ENCODE measurements around the gene OR56A5. TPM values are rescaled to one million over a fixed set of nuclear protein-coding genes. Genes with fewer than 3 reads are reported as not detected.

Gene OR56A5
- total RNA-seq, 1 experiment from 2014 or later: not detected

- no peak for TF ChIP-seq CTCF (conservative IDR thresholded peaks at IDR 0.05)
- no peak overlapping the region for H4K8ac ChIP-seq (replicated peaks; ENCODE audit: insufficient read length, low read depth, low read length)
- no peak overlapping the region for H4K5ac ChIP-seq (ENCODE audit: insufficient read length, low read depth, low read length)
- no peak overlapping the region for H3K4me2 ChIP-seq (ENCODE audit: insufficient read depth, insufficient read length, low read length)
- no peak overlapping the region for H2BK20ac ChIP-seq (ENCODE audit: low read depth, low read length, poor library complexity, severe bottlenecking)
- no peak overlapping the region for H2AK5ac ChIP-seq (ENCODE audit: insufficient read length, low read length)
- H3K23me2 ChIP-seq (ENCODE audit: insufficient read length, low read depth, low read length, poor library complexity, severe bottlenecking): peaks cover 2% of the 10 kb centered on the region
- H2BK120ac ChIP-seq (ENCODE audit: low read depth, low read length, poor library complexity, severe bottlenecking): no peak overlapping the region
- no peak for DNase-seq
- no peaks in the 10 kb centered on the region for H3K27me3 ChIP-seq (ENCODE audit: insufficient read depth, low read length)
- no peaks in the 10 kb centered on the region for H3K4me1 Mint-ChIP-seq
- H4K20me1 ChIP-seq (ENCODE audit: control insufficient read depth, insufficient read depth, insufficient read length): no peaks in the 10 kb centered on the region
- H2BK12ac ChIP-seq (ENCODE audit: insufficient read length, low read depth, low read length): no peak overlapping the region
- H2AFZ ChIP-seq (ENCODE audit: low read length): no peak overlapping the region
- H3K56ac ChIP-seq (ENCODE audit: insufficient read length, low read depth, low read length): no peak overlapping the region
- no peak overlapping the region for H2BK15ac ChIP-seq (ENCODE audit: low read depth, low read length)
- H3K14ac ChIP-seq (ENCODE audit: insufficient read depth, low read length): no peak overlapping the region; the same call in 1 of the 2 replicates
- no peaks in the 10 kb centered on the region for H3K79me2 ChIP-seq (ENCODE audit: insufficient read depth, low read length)
- H3K9ac ChIP-seq (ENCODE audit: extremely low read depth, insufficient read length, low read length): no peak overlapping the region
- no peak overlapping the region for H3K4ac ChIP-seq (ENCODE audit: low read depth, low read length)
- no peak overlapping the region for H2BK5ac ChIP-seq (ENCODE audit: insufficient read length, low read length)
- H3T11ph ChIP-seq (ENCODE audit: low read length): no peak overlapping the region
- H3K27ac Mint-ChIP-seq: peak overlapping the region in 2 of 3 experiments; percentile 80 to 91; a peak in 4 of 7 replicates
- no peak overlapping the region for H3K18ac ChIP-seq (ENCODE audit: insufficient read length, low read depth, low read length)
- H3K36me3 Mint-ChIP-seq (ENCODE audit: insufficient read depth in 1 of 3, low read depth in 3 of 3): peaks cover 13 to 30% (median 14%) of the 10 kb centered on the region in 3 experiments
- no peak overlapping the region for H4K91ac ChIP-seq (ENCODE audit: insufficient read length, low read depth, low read length)
- H3K27ac ChIP-seq (ENCODE audit: insufficient read length, low read depth, low read length): no peak overlapping the region
- no peaks in the 10 kb centered on the region for H3K9me3 ChIP-seq (ENCODE audit: control insufficient read depth, low read depth, low read length)
- H3K4me1 ChIP-seq (ENCODE audit: insufficient read depth, low read length): no peaks in the 10 kb centered on the region
- no peak overlapping the region for H3K4me3 Mint-ChIP-seq
- peaks cover 29 to 35% of the 10 kb centered on the region in 2 experiments for H3K9me3 Mint-ChIP-seq
- peaks cover 1% of the 10 kb centered on the region for H3K27me3 Mint-ChIP-seq (ENCODE audit: low read depth)
- WGBS (ENCODE audit: extremely low coverage, insufficient read length, low lambda C conversion rate): no CpG with 5 or more reads among the region's 17 CpGs
- H3K79me1 ChIP-seq (ENCODE audit: insufficient read depth, low read depth, low read length, poor library complexity, severe bottlenecking): no peaks in the 10 kb centered on the region
- H3K23ac ChIP-seq (ENCODE audit: insufficient read length, low read depth, low read length): no peak overlapping the region
Observed at GRCh38 chr11:5928271-5928670, 40.0 kb downstream of the OR56A5 start.

Measured in H9 (cell line).